Small intestine (tissue), 7 donors: ENCODE data around the gene C12orf76. TPM values are rescaled to one million over a fixed set of nuclear protein-coding genes. Genes with fewer than 3 reads are reported as not detected.

Experiments
- DNase-seq, 2 donors: peaks; one replicate each; pipeline versions ENCODE4 v3.0.0 to v3.0.0-alpha.2; 2013
- FAIRE-seq: peaks from 2 replicates; lab custom pipeline; 2012; peaks lifted over from hg19 to GRCh38; lab: Jason Lieb, UNC
- H3K27ac ChIP-seq, 3 donors: one replicate each; pipeline ENCODE4 v1.5.1; 2013; ENCODE audit warnings: low read length in 2 of 3, mild to moderate bottlenecking in 2 of 3, control low read depth in 1 of 3, inconsistent platforms in 1 of 3, low read depth in 1 of 3, moderate library complexity in 1 of 3
- H3K27me3 ChIP-seq, 3 donors: one replicate each; pipeline ENCODE4 v1.6.1; 2013; ENCODE audit warnings: low read length in 3 of 3, inconsistent platforms in 1 of 3; ENCODE audit not compliant: control insufficient read depth in 3 of 3, insufficient read depth in 3 of 3
- H3K36me3 ChIP-seq, 3 donors: one replicate each; pipeline ENCODE4 v1.6.1; 2013; ENCODE audit warnings: low read length in 3 of 3, inconsistent platforms in 1 of 3, low read depth in 1 of 3, mild to moderate bottlenecking in 1 of 3, moderate library complexity in 1 of 3; ENCODE audit not compliant: control insufficient read depth in 3 of 3, insufficient read depth in 2 of 3
- H3K4me1 ChIP-seq, 3 donors: one replicate each; pipeline ENCODE4 v1.6.1; 2013; ENCODE audit warnings: low read length in 2 of 3, inconsistent platforms in 1 of 3, low read depth in 1 of 3, mild to moderate bottlenecking in 1 of 3, moderate library complexity in 1 of 3; ENCODE audit not compliant: control insufficient read depth in 3 of 3, insufficient read depth in 2 of 3
- H3K4me3 ChIP-seq, 3 donors: one replicate each; pipeline ENCODE4 v1.5.1; 2013; ENCODE audit warnings: low read length in 3 of 3, control low read depth in 1 of 3, inconsistent platforms in 1 of 3, low read depth in 1 of 3, mild to moderate bottlenecking in 1 of 3, moderate library complexity in 1 of 3
- H3K9me3 ChIP-seq, 2 donors: one replicate each; pipeline ENCODE4 v1.6.1; 2013; ENCODE audit warnings: low read depth in 1 of 2, low read length in 1 of 2; ENCODE audit not compliant: control insufficient read depth in 2 of 2, insufficient read depth in 1 of 2
- WGBS, 3 donors: extraction: QIAGEN DNeasy Blood & Tissue Kit; methylation state at CpG; one replicate each; pipeline ENCODE4 v1.1.7; 2013; 5-methylcytosine and 5-hydroxymethylcytosine counted together
- polyA plus RNA-seq, 4 donors: library from polyadenylated mRNA; stranded (reverse) in 3 of 4; unstranded in 1 of 4; fragments of 200-250 nt in 3 of 4; fragments of 120-200 nt in 1 of 4; gene quantifications; one replicate each; pipeline versions ENCODE4 v1.2.1 to v1.2.3, GENCODE V29; 2013
- donor health status: healthy with polysubstance abuse.
- donor health status: control.
- donor health status: control.
- donor health status: Bipolar disorder and iron deficiency.
- donor health status: healthy.

Gene C12orf76
- polyA plus RNA-seq, 4 donors = 5.4 to 32.4 (median 8.1) TPM

DNA sequence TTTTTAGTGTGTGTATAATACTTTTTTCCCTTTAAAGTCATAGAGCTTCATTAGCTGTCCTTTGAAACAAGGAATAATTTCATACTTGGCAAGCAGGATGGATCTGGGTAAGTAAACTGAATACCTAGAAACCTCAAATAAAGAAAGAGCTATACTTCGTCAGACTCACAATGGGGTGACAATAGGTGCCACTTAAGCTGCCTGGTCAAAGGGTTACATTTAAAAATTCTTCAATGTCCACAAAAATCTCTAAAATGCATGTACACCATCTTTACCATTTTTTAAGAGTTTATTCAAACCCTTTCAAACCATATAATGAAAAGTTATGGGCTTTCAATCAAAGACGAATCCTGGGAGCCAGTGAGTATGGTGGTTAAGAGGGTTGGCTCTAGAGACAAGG, 55.2 kb downstream of the C12orf76 start:
- WGBS, 3 donors = 87 to 90% (median 89%) methylated on average over 2 of the region's 2 CpGs
- H3K27ac ChIP-seq = no peak overlapping the region
- H3K4me1 ChIP-seq = peaks cover 0 to 9% (median 4%) of the 10 kb centered on the region in 3 donors
- H3K9me3 ChIP-seq = no peaks in the 10 kb centered on the region
- no peak for FAIRE-seq
- H3K27me3 ChIP-seq = no peaks in the 10 kb centered on the region
- H3K36me3 ChIP-seq = peaks cover 7 to 21% (median 9%) of the 10 kb centered on the region in 3 donors
- no peak for DNase-seq
- no peak overlapping the region for H3K4me3 ChIP-seq

DNA sequence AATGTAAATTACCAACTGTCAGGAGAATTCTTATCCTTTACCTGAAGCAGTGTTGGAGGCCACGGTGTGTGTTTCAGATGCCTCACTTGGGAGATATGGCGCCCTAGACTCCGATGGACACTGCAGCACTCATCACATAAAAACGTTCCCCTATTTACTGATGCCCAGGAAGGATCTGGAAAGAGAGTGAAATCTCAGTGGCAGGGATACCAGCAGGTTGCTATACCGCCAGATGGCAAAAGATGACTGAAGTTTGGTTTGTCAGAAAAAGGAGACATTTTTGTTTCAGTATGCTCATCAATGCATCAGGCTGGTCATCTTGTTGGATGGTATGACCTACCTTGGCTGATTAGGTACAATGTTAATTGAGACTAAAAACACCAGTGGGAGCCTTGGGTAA, 56.7 kb downstream of the C12orf76 start:
- no peaks in the 10 kb centered on the region for H3K9me3 ChIP-seq
- peaks cover 0 to 8% (median 4%) of the 10 kb centered on the region in 3 donors for H3K4me1 ChIP-seq
- no peak overlapping the region for H3K27ac ChIP-seq
- DNase-seq (no peak), FAIRE-seq (no peak)
- H3K27me3 ChIP-seq = no peaks in the 10 kb centered on the region
- peaks cover 11 to 31% (median 18%) of the 10 kb centered on the region in 3 donors for H3K36me3 ChIP-seq
- 95 to 96% (median 95%) methylated on average over 5 of the region's 5 CpGs for WGBS, 3 donors
- no peak overlapping the region for H3K4me3 ChIP-seq

Other genes starting within 250 kb of the C12orf76 start
- 1 to 10 TPM in 1 of 4 donors, under 1 TPM in 1, not detected in 2; 0.39 to 2.2 TPM for gene TRPV4, start 215.1 kb downstream of the C12orf76 start, polyA plus RNA-seq
- gene GLTP, start 168.0 kb downstream of the C12orf76 start, polyA plus RNA-seq = 10 to 100 TPM; 16.6 to 35.5 (median 32.1) TPM
- gene TCHP, start 148.2 kb downstream of the C12orf76 start, polyA plus RNA-seq = 10 to 100 TPM in 2 of 4 donors, 1 to 10 TPM in 2; 7.0 to 25.5 (median 11.5) TPM
- 10 to 100 TPM in 2 of 4 donors, 1 to 10 TPM in 2; 7.0 to 32.6 (median 9.0) TPM for gene GIT2, start 52.2 kb downstream of the C12orf76 start, polyA plus RNA-seq
- gene ANKRD13A, start 49.1 kb downstream of the C12orf76 start, polyA plus RNA-seq = 10 to 100 TPM; 15.5 to 27.5 (median 21.2) TPM
- gene IFT81, start 75.8 kb upstream of the C12orf76 start, polyA plus RNA-seq = 10 to 100 TPM in 1 of 4 donors, 1 to 10 TPM in 2, under 1 TPM in 1; 0.54 to 10.2 (median 2.6) TPM
- 100 to 1,000 TPM in 2 of 4 donors, 10 to 100 TPM in 2; 14.8 to 134 (median 61.2) TPM for gene ATP2A2, start 232.7 kb upstream of the C12orf76 start, polyA plus RNA-seq